HCT116 (cell line): ENCODE measurements around the gene PRKN. TPM values are rescaled to one million over a fixed set of nuclear protein-coding genes. Genes with fewer than 3 reads are reported as not detected.

Experiments
- ATAC-seq: fragments of 200-7000 bp; cut with Tn5 transposase; 2 replicates; pipeline ENCODE4 v1.9.1; 2020; ENCODE audit warnings: mild to moderate bottlenecking, moderate library complexity
- BruUV-seq: library from RNA; stranded (reverse); fragments of 400-500 nt; replicated peaks from 2 replicates; lab custom pipeline; 2021; lab: Mats Ljungman, UMichigan
- CTCF ChIA-PET: fragments of 300-600 bp; sonication (Branson Sonifier 250); formaldehyde crosslinking; loops from one replicate; lab custom pipeline; 2021; ENCODE audit warnings: antibody characterized with exemption; lab: Charles Lee
- POLR2A ChIA-PET: fragments of 300-600, 350-600 bp; sonication (Branson Sonifier 250); formaldehyde crosslinking; loops from one replicate; lab custom pipeline; 2021; ENCODE audit warnings: antibody characterized with exemption; lab: Charles Lee
- RAD21 ChIA-PET, 2 experiments: fragments of 300-600 bp; sonication (Branson Sonifier 250); formaldehyde crosslinking; loops; one replicate each; lab custom pipeline; 2023; ENCODE audit warnings: low total read pairs in 2 of 2; ENCODE audit not compliant: uncharacterized antibody in 2 of 2, unreplicated experiment in 2 of 2, low non-redundant PET in 1 of 2; lab: Charles Lee
- DNase-seq: peaks from one replicate; pipeline ENCODE4 v3.0.0-alpha.2; 2010; ENCODE audit warnings: low read depth, low spot score
- H2AFZ ChIP-seq: fragments of 200-600 bp; shearing (Covaris generic), sonication (generic); 2 replicates; pipeline ENCODE4 v1.6.1; 2017; ENCODE audit warnings: low read depth, mixed run types, mixed read lengths, antibody characterized with exemption, low read length; ENCODE audit not compliant: poor library complexity, severe bottlenecking
- H3K27ac ChIP-seq: 2 replicates; pipeline ENCODE4 v1.5.1; 2012; ENCODE audit warnings: low read depth, low read length
- H3K27me3 ChIP-seq: fragments of 200-600 bp; sonication (generic); 2 replicates; pipeline ENCODE4 v1.6.1; 2016; ENCODE audit warnings: mixed run types, low read length, mixed read lengths; ENCODE audit not compliant: insufficient read depth
- H3K36me3 ChIP-seq, 2 experiments: fragments of 200-500 bp in 1 of 2; fragments of 200-600 bp in 1 of 2; sonication (Bioruptor generic) in 1 of 2; sonication (generic) in 1 of 2; 2 replicates each; pipeline versions ENCODE4 v1.5.1 to v1.6.1; 2014 to 2016; ENCODE audit warnings: low read length in 2 of 2, inconsistent platforms in 1 of 2, mixed read lengths in 1 of 2, mixed run types in 1 of 2; ENCODE audit not compliant: insufficient read depth in 2 of 2, control insufficient read depth in 1 of 2
- H3K4me1 ChIP-seq, 2 experiments: fragments of 200-600 bp in 1 of 2; sonication (generic) in 1 of 2; 2 replicates each; pipeline versions ENCODE4 v1.5.1 to v1.6.1; 2012 to 2017; ENCODE audit warnings: low read length in 2 of 2, inconsistent platforms in 1 of 2, mild to moderate bottlenecking in 1 of 2, mixed read lengths in 1 of 2, mixed run types in 1 of 2, moderate library complexity in 1 of 2; ENCODE audit not compliant: insufficient read depth in 2 of 2, control insufficient read depth in 1 of 2
- H3K4me2 ChIP-seq: fragments of 200-600 bp; sonication (generic); 2 replicates; pipeline ENCODE4 v1.6.1; 2017; ENCODE audit warnings: mixed run types, low read length, mixed read lengths
- H3K4me3 ChIP-seq, 2 experiments: fragments of 200-600 bp in 1 of 2; sonication (generic) in 1 of 2; replicated peaks in 1 of 2; 2 replicates each; pipeline ENCODE4 v1.5.1; 2011 to 2016; ENCODE audit warnings: low read length in 2 of 2, control low read depth in 1 of 2, low read depth in 1 of 2, mild to moderate bottlenecking in 1 of 2, mixed read lengths in 1 of 2, mixed run types in 1 of 2
- H3K79me2 ChIP-seq: fragments of 200-600 bp; sonication (generic); 2 replicates; pipeline ENCODE4 v1.6.1; 2017; ENCODE audit warnings: mild to moderate bottlenecking, mixed run types, low read length, moderate library complexity, mixed read lengths; ENCODE audit not compliant: insufficient read depth
- H3K9ac ChIP-seq: fragments of 200-600 bp; sonication (generic); 2 replicates; pipeline ENCODE4 v1.6.1; 2016; ENCODE audit warnings: low read length, mixed read lengths
- H3K9me2 ChIP-seq: fragments of 200-600 bp; sonication (generic), shearing (Covaris generic); 2 replicates; pipeline ENCODE4 v1.6.1; 2017; ENCODE audit warnings: mixed run types, mild to moderate bottlenecking, moderate library complexity; ENCODE audit not compliant: insufficient read depth
- H3K9me3 ChIP-seq, 2 experiments: fragments of 200-500 bp in 1 of 2; fragments of 200-600 bp in 1 of 2; sonication (Bioruptor generic) in 1 of 2; sonication (generic) in 1 of 2; 2 replicates each; pipeline ENCODE4 v1.6.1; 2014 to 2017; ENCODE audit warnings: low read length in 2 of 2, mixed read lengths in 2 of 2, inconsistent platforms in 1 of 2, low read depth in 1 of 2, mild to moderate bottlenecking in 1 of 2, mixed run types in 1 of 2, moderate library complexity in 1 of 2; ENCODE audit not compliant: control insufficient read depth in 1 of 2, insufficient read depth in 1 of 2
- H4K20me1 ChIP-seq: fragments of 200-600 bp; sonication (generic), shearing (Covaris generic); 2 replicates; pipeline ENCODE4 v1.6.1; 2017; ENCODE audit warnings: mixed run types, mild to moderate bottlenecking, moderate library complexity; ENCODE audit not compliant: insufficient read depth
- ATF3 ChIP-seq: IDR thresholded peaks from 2 replicates; pipeline ENCODE4 v1.6.1; 2012
- CBX3 ChIP-seq: IDR thresholded peaks from 2 replicates; pipeline ENCODE4 v1.6.1; 2012; ENCODE audit warnings: low read depth
- CEBPB ChIP-seq: IDR thresholded peaks from 2 replicates; pipeline ENCODE4 v1.6.1; 2012; ENCODE audit warnings: low read depth
- CTCF ChIP-seq, 3 experiments: fragments of 200-600 bp in 1 of 3; sonication (generic) in 1 of 3; IDR thresholded peaks in 2 of 3; conservative IDR thresholded peaks in 1 of 3; 2 replicates each; pipeline ENCODE4 v1.5.1; 2012 to 2017; ENCODE audit warnings: low read depth in 2 of 3, low read length in 2 of 3, antibody characterized with exemption in 1 of 3, borderline replicate concordance in 1 of 3, control low read depth in 1 of 3, mild to moderate bottlenecking in 1 of 3, mixed read lengths in 1 of 3, mixed run types in 1 of 3, moderate library complexity in 1 of 3; ENCODE audit not compliant: insufficient read depth in 1 of 3
- EGR1 ChIP-seq: IDR thresholded peaks from 2 replicates; pipeline ENCODE4 v1.6.1; 2012; ENCODE audit warnings: low read depth
- ELF1 ChIP-seq: IDR thresholded peaks from 2 replicates; pipeline ENCODE4 v1.6.1; 2012; ENCODE audit warnings: low read depth, borderline replicate concordance
- EZH2 ChIP-seq: fragments of 200-600 bp; sonication (generic); IDR thresholded peaks from 2 replicates; pipeline ENCODE4 v1.6.1; 2017; ENCODE audit warnings: antibody characterized with exemption, mixed run types
- EZH2phosphoT487 ChIP-seq: fragments of 200-600 bp; IDR thresholded peaks from 2 replicates; pipeline ENCODE4 v1.6.1; 2018; ENCODE audit warnings: antibody characterized with exemption, borderline replicate concordance
- FOSL1 ChIP-seq: IDR thresholded peaks from 2 replicates; pipeline ENCODE4 v1.6.1; 2012; ENCODE audit warnings: low read depth
- JUND ChIP-seq: IDR thresholded peaks from 2 replicates; pipeline ENCODE4 v1.6.1; 2012
- MAX ChIP-seq: IDR thresholded peaks from 2 replicates; pipeline ENCODE4 v1.6.1; 2012
- REST ChIP-seq: IDR thresholded peaks from 2 replicates; pipeline ENCODE4 v1.6.1; 2012; ENCODE audit warnings: low read depth
- SIN3A ChIP-seq: IDR thresholded peaks from 2 replicates; pipeline ENCODE4 v1.6.1; 2012; ENCODE audit warnings: low read depth
- SRF ChIP-seq: IDR thresholded peaks from 2 replicates; pipeline ENCODE4 v1.6.1; 2012; ENCODE audit warnings: low read depth
- ZFX ChIP-seq: fragments of 450-650 bp; IDR thresholded peaks from 2 replicates; pipeline ENCODE4 v1.6.1; 2017
- ZNF274 ChIP-seq: fragments of 200-500 bp; sonication (Bioruptor generic); IDR thresholded peaks from 2 replicates; pipeline ENCODE4 v1.6.1; 2014; ENCODE audit warnings: mild to moderate bottlenecking, low read depth, low read length, inconsistent platforms
- intact Hi-C: fragments of 100-400 bp; cut with micrococcal nuclease; formaldehyde crosslinking; loops from 2 replicates; pipeline ENCODE4 v1.10.0; 2022
- total RNA-seq: library from RNA; stranded (reverse); gene quantifications from one replicate; pipeline ENCODE4 v1.2.1, GENCODE V29; 2021; ENCODE audit not compliant: unreplicated experiment

PRKN gene
- total RNA-seq, 1 experiment from 2014 or later, result 2.6 TPM

- Histone ChIP-seq H3K27ac (no peak overlapping the region), H3K36me3 (no peaks in the 10 kb centered on the region), H3K9ac (no peak overlapping the region), H2AFZ (no peak overlapping the region), H4K20me1 (no peaks in the 10 kb centered on the region), H3K9me3 (no peaks in the 10 kb centered on the region; a peak in 1 of 4 replicates), H3K4me2 (no peak overlapping the region), H3K9me2 (no peaks in the 10 kb centered on the region), H3K4me3 (no peak overlapping the region), H3K27me3 (no peaks in the 10 kb centered on the region), H3K4me1 (peaks cover 4 to 5% of the 10 kb centered on the region in 2 experiments; a peak in 1 of 4 replicates), H3K79me2 (no peaks in the 10 kb centered on the region)
- ChIA-PET RAD21 (no interaction called here), POLR2A (no interaction called here), CTCF (no interaction called here)
- TF ChIP-seq CBX3, result no peak
- no peak for TF ChIP-seq EZH2phosphoT487
- no peak for TF ChIP-seq SRF
- no peak for TF ChIP-seq ZNF274
- TF ChIP-seq EZH2, result no peak
- no peak for TF ChIP-seq SIN3A
- no peak for TF ChIP-seq CEBPB
- no peak for TF ChIP-seq JUND
- TF ChIP-seq FOSL1, result no peak
- intact Hi-C loops, result no loop called here
- ATAC-seq (no peak), DNase-seq (no peak)
- BruUV-seq, result no TSS peak
These were observed 101.6 kb downstream of the PRKN start for GRCh38 chr6:162625846-162626540.

GRCh38 chr6:162622572-162622971 lies 105.0 kb downstream of the PRKN start:
- ChIA-PET CTCF (no interaction called here), RAD21 (no interaction called here), POLR2A (no interaction called here)
- Histone ChIP-seq H3K9ac (no peak overlapping the region), H3K4me1 (peaks cover 4 to 5% of the 10 kb centered on the region in 2 experiments; a peak in 1 of 4 replicates), H3K27me3 (no peaks in the 10 kb centered on the region), H2AFZ (no peak overlapping the region), H3K4me3 (no peak overlapping the region), H3K27ac (no peak overlapping the region), H4K20me1 (no peaks in the 10 kb centered on the region), H3K9me3 (no peaks in the 10 kb centered on the region; a peak in 1 of 4 replicates), H3K79me2 (no peaks in the 10 kb centered on the region), H3K9me2 (no peaks in the 10 kb centered on the region), H3K4me2 (no peak overlapping the region), H3K36me3 (no peaks in the 10 kb centered on the region)
- DNase-seq, result no peak
- no peak for ATAC-seq
- no TSS peak for BruUV-seq
- intact Hi-C loops, result no loop called here
- TF ChIP-seq EGR1 (no peak), MAX (no peak), CBX3 (no peak), ATF3 (no peak), REST (no peak), CTCF (IDR thresholded peaks at IDR 0.05 in 2 of 3, conservative IDR thresholded peaks at IDR 0.05 in 1 of 3; ENCODE audit: borderline replicate concordance in 1 of 3, insufficient read depth in 1 of 3, low read depth in 2 of 3, low read length in 2 of 3) (no peak), EZH2 (no peak), JUND (no peak), ZFX (no peak), ELF1 (no peak)
